Prostate gland (tissue), 2 donors: ENCODE measurements around the gene RAD54L.

ENCODE experiments used
- CTCF ChIP-seq, 4 experiments: fragments of 200-600 bp in 2 of 4; fragments of 450-650 bp in 2 of 4; sonication (generic) in 2 of 4; IDR thresholded peaks; 1 replicate in 3 of 4; 2 replicates in 1 of 4; pipeline ENCODE4 v1.5.1; 2016 to 2019; ENCODE audit warnings: antibody characterized with exemption in 4 of 4, mild to moderate bottlenecking in 2 of 4, moderate library complexity in 2 of 4
- POLR2A ChIP-seq: fragments of 450-650 bp; IDR thresholded peaks from one replicate; pipeline ENCODE4 v1.6.1; 2016; ENCODE audit warnings: antibody characterized with exemption, mild to moderate bottlenecking

GRCh38 chr1:46206399-46206798 is 41.2 kb upstream of the RAD54L start:
- no peak for TF ChIP-seq CTCF (IDR thresholded peaks at IDR 0.05)
- TF ChIP-seq POLR2A, result no peak
